NCI-H2081 treated with DMSO at 0.1 percent for 48 hours (cell line): Measurements from ENCODE around the gene LAMTOR4.
"Not testable (repeated sequence)": the region's sequence is repeated elsewhere in the genome, so short reads cannot be mapped to it uniquely, and the experiment has no call there.

Experiments
- DNase-seq: peaks from one replicate; lab custom pipeline; 2025; lab: John Stamatoyannopoulos, UW

The LAMTOR4 gene

DNA sequence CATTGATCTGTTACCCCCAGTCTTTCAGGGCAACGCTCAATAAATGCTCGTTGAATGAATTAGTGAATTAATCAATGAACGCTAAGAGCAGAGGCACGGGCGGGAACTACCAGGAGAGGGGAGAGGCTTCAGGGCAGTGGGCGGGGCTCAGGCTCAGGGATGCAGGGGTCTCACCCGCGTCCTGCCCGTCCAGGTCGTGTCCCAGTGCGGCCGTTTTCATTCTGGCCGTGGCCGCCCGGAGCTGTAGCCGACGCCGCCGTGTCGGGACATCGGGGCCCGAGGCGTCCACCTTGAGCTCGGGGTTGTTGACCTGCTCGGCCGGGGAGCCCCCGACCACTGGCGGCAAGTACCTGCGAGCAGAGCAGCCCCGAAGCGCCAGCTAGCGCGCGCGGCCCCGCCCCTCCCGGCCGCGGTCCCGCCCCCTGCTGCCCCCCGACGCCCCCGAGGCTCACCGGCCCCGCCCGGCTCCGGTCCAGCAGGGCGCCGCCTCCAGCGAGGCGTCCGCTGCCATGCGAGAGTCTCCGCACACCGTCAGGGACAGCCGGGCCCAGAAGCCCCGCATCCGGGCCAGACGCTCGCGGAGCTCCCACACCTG lies 22.5 kb downstream of the LAMTOR4 start:
- DNase-seq: no peak

- DNase-seq: no peak
These were observed 23.1 kb downstream of the LAMTOR4 start for GRCh38 chr7:100171840-100172239.

DNA sequence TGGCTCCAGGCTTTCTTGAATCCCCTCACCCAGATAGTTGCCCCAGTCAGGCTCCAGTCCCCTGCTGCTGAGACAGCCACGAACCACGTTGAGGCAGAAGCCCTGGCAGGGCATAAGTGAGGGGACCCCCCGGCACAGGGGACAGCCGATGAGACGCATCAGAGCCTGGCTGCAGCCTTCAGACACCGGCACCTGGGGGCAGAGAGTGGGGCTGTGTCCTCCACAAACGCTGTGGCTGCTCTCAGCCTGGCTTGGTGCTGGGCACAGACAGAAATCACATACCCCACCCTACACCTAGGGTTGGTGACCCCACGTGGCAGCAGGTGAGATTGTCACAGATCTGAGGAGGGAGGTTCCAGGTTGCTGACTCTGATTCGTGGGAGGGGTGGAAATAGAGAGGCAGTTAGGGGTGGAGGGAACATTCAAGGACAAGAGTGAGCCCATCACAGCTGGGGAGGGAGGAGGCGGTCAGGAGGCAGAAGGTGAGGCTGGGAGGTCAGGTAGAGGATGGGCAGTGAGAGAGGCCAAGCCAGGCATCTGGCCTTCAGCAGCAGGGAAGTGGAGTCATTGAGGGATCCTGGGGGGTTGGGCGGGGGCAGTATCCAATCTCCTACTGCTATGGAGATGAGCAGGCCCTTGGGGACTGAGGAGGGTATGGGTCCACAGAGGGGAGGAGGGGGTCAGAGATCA lies 25.2 kb downstream of the LAMTOR4 start:
- no peak for DNase-seq

DNA sequence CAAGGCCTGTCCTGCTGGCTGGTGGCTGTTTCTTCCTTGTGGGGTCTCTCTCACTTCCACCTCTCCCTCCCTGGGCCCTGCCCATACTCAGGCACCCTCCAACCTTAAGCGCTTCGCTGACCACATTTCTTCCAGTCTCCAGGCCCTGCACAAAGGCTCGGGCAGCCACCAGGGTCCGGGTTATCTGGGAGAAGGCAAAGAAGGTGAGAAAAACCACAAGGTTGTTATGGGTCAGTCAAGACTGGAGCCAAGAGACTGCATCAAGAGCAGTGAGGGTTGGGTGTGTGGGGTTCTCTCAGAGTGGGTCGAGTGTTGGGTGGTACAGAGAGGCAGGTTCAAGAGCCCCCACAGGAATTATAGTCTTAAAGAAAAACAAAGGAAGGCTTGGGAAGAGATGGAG lies 25.9 kb downstream of the LAMTOR4 start:
- no peak for DNase-seq

GRCh38 chr7:100175296-100175935 lies 26.7 kb downstream of the LAMTOR4 start:
- no peak for DNase-seq

DNA sequence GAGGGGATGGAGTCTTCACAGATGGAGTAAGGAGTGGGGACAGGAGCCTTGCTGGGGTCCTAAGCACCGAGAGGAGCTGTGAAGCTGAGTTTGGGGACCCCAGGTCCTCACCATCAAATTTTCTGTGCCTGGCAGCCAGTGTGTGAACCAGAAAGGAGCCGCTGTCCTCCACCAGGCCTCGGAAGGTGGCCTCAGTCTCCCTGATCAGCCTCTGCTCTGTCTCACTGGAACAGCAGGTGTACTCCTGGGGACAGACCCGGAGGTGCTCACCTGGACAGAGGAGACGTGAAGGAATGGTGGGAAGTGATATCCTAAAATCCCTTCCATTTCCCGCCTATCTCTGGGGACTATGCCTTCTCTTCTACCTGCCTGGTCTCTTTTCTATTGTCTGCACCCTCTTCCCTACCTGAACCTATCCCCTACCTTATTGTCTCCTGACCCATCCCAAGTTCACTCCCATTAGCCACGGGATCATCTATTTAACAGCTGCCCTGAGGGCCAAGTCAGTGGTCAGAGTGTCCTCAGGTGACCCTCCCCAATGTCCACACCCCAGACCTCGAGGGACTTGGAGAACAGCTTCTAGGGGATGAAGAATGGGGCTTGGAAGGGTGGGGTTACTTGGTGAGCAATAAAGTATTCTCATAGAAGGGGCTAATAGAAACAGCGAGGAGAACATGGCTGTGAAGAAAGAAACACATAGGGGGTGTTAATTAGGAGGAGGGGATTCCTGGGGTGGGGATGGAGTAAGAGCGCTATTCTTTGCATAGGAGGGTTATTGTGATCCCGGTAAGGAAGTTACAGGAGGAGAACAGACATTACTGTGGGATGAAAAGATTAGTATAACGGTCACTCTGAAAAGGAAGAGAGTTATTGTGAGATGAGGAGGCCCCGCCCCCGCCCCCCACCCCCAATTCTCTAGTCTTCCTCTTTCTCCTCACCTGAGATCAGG lies 27.7 kb downstream of the LAMTOR4 start:
- no peak for DNase-seq

- DNase-seq: peak; percentile 87
These were observed 28.6 kb downstream of the LAMTOR4 start, which contains the start of the genes GPC2 and STAG3 for GRCh38 chr7:100177045-100178001. Gene GPC2, minus strand, starts transcription at chr7:100177381. Its CDS starts 182 bp downstream, at chr7:100177199. Gene STAG3, plus strand, starts transcription at chr7:100177918. Its CDS starts 2,639 bp downstream, at chr7:100180557.

DNA sequence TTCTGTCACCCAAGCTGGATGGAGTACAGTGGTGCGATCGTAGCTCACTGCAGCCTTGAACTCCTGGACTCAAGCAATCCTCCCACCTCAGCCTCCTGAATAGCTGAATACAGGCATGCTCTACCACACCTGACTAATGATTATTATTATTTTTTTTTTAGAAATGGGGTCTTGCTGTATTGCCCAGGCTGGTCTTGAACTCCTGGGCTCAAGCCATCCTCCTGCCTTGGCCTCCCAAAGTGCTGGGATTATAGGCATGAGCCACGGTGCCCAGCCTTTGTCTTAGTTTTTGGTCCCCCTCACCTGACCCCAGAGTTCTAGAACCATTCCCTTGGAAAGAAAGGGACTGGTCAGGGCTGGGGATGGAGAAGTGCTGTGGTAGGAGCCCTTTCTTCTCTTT lies 31.4 kb downstream of the LAMTOR4 start:
- not testable (repeated sequence) for DNase-seq

DNA sequence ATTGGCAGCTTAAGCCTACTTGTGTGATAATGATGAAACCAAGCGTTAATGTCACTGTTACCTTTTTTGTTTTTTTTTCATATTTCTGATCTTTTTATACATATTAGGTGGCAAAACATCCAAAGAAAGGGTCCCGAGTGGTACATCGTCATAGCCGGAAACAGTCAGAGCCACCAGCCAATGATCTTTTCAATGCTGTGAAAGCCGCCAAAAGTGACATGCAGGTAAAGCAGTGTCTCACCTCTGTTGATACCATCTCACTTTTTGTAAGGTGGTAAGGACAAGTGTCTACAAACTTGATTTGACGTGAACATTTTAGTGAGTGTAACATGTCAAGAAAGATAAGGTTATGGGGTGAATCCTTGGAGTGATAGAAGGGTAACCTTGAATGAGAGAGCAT lies 33.9 kb downstream of the LAMTOR4 start:
- DNase-seq: not testable (repeated sequence)

GRCh38 chr7:100183090-100183489 lies 34.4 kb downstream of the LAMTOR4 start:
- DNase-seq: not testable (repeated sequence)

DNA sequence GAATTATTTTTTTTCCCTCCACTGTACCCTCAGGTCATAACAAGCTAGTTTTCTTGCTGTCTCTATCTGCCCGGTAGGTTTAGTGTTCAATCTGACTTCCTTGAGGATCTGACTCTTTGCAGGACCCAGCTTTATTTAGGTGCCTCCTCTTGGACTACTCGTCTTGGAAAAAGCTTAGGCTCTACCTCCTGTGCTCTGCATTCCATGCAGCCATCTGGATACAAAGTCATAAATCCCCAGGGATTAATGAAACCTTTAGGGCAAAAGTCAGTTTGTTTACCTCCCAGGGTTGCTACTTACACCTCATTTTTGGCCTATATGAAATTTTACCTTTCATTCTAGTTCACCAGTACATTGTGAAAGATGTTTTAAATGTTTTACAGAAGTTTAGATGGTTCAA lies 37.0 kb downstream of the LAMTOR4 start:
- no peak for DNase-seq

GRCh38 chr7:100189061-100189460 lies 40.3 kb downstream of the LAMTOR4 start:
- no peak for DNase-seq

DNA sequence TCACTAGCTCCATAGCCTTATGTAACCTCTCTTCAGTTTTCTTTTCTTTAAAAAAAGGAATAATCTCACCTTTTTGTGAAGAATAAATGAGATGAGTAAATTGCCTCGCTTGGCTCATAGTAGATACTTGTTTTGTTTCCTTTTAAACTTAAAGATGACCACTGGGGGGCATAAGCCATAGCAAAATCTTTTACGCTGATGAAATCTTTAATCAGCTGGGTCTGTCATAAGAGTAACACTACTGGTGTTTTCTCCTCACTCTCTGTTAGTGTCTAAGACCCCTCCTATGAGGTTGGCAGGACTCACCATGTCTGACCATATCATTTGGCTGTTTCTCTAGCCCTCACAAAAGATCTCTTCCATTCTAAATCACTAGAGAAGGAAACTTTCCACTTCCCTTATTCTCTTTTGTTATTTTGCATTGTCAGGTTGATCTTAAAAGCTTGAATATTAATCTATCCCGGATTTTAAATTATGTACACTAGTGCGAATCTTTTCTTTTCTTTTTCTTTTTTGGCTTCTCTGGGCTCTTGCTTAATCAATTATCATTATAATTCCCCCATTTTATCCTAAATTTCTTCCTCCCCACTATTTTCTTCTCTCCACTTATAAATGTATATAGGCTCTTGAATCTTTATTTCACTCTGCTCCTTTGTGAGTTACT lies 41.5 kb downstream of the LAMTOR4 start:
- DNase-seq: no peak

DNA sequence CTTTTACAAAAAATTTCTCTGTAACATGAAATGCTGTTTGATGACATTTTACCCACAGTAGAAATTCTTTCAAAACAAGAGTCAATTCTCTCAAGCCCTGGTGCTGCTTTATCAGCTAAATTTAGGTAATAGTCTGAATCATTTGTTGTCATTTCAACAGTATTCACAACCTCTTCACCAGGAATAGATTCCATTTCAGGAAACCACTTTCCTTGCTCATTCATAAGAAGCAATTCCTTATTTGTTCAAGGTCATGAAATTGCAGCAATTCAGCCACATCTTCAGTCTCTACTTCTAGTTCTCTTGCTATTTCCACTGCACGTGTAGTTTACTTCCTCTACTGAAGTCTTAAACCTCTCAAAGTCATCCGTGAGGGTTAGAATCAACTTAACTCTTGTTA lies 43.1 kb downstream of the LAMTOR4 start:
- no peak for DNase-seq

DNA sequence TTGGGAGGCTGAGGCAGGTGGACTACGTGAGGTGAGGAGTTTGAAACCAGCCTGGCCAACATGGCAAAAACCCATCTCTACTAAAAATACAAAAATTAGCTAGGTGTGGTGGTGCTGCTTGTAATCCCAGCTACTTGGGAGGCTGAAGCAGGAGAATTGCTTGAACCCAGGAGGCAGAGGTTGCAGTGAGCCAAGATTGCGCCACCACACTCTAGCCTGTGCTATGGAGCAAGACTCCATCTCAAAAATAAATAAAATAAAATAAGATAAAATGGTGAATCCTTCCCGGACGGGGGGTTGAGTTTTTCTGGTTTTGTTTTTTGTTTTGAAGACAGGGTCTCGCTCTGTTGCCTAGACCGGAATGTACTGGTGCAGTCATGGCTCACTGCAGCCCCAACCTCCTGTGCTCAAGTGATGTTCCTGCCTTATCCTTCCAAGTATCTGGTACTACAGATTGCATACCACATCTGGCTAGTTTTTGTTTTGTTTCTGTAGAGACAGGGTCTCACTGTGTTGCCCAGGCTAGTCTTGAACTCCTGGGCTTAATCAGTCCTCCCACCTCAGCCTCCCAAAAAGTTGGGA lies 43.7 kb downstream of the LAMTOR4 start:
- DNase-seq: not testable (repeated sequence)

DNA sequence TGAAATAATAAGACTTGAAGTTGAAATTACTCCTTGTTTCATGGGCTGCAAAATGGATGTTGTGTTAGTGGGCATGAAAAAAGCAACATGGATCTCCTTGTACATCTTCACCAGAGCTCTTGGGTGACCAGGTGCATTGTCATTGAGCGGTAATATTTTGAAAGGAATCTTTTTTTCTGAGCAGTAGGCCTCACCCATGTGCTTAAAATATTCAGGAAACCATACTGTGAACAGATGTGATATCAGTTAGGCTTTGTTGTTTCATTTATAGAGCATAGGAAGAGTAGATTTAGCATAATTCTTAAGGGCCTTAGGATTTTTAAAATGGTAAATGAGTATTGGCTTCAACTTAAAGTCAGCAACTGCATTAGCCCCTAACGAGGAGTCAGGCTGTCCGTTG lies 44.3 kb downstream of the LAMTOR4 start:
- DNase-seq: no peak

- DNase-seq: no peak
These were observed 46.5 kb downstream of the LAMTOR4 start for GRCh38 chr7:100195222-100195621.

DNA sequence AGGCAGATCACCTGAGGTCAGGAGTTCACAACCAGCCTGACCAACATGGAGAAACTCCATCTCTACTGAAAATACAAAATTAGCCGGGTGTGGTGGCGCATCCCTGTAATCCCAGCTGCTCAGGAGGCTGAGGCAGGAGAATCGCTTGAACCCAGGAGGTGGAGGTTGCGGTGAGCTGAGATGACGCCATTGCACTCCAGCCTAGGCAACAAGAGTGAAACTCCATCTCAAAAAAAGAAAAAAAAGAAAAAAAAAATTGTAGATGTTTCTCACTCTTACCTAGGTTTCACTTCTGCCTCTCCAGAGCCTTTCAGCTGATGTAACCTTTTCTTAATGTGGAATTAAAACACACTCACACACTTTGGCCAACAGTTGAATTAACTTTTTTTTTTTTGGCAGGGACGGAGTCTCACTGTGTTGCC lies 47.2 kb downstream of the LAMTOR4 start:
- DNase-seq: not testable (repeated sequence)

DNA sequence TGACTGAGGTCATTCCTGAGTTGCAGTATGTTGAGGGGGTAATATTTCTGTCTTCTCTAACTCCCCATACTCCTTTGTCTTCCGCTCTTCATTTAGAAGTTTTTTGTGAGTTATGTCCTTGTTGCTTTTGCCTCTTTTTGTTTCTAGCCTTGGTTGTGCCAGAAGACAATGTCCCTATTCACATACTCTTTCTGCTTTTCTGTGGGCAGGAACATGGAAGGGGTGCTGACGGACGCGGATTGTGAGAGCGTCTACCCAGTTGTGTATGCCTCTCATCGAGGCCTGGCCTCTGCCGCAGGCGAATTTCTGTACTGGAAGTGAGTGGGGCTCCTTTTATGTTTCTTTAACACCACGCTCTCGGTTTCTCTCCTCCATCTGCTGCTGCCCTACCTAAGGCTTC lies 49.5 kb downstream of the LAMTOR4 start:
- no peak for DNase-seq

GRCh38 chr7:100200693-100201092 lies 52.0 kb downstream of the LAMTOR4 start:
- DNase-seq: no peak
